OCI-LY7 (cell line): Measurements from ENCODE around the gene INSC.

Source experiments
- EZH2phosphoT487 ChIP-seq: fragments of 200-600 bp; sonication (generic); IDR thresholded peaks from 2 replicates; pipeline ENCODE4 v1.6.1; 2018; ENCODE audit warnings: low read depth, borderline replicate concordance, mild to moderate bottlenecking, mixed run types, antibody characterized with exemption, low read length, moderate library complexity, mixed read lengths
- TF ChIP-seq, protein P1 (sequence below): fragments of 200-600 bp; sonication (generic); conservative IDR thresholded peaks from 2 replicates; pipeline ENCODE4 v1.5.1; 2014; ENCODE audit warnings: mild to moderate bottlenecking, antibody characterized with exemption, low read length, moderate library complexity, mixed read lengths

DNA sequence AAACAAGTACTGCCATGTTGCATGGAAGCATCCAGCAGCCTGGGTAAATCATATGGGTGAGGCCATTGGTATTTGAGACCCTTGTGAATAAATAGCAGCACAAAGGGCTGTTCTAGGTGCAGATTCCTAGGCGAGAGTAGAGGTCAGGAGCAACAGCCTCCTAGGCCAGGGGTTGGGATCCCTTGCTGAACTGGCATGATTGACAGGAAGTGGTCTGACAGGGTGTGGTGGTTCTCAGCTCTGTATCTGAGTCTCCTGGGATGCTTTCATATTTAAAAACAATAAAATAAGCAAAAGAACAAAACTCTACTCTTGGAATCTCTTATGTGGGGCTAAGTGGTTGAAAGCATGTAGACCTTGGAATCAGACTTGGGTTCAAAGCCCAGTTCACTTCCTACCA is 35.8 kb downstream of the INSC start:
- TF ChIP-seq, protein P1, sequence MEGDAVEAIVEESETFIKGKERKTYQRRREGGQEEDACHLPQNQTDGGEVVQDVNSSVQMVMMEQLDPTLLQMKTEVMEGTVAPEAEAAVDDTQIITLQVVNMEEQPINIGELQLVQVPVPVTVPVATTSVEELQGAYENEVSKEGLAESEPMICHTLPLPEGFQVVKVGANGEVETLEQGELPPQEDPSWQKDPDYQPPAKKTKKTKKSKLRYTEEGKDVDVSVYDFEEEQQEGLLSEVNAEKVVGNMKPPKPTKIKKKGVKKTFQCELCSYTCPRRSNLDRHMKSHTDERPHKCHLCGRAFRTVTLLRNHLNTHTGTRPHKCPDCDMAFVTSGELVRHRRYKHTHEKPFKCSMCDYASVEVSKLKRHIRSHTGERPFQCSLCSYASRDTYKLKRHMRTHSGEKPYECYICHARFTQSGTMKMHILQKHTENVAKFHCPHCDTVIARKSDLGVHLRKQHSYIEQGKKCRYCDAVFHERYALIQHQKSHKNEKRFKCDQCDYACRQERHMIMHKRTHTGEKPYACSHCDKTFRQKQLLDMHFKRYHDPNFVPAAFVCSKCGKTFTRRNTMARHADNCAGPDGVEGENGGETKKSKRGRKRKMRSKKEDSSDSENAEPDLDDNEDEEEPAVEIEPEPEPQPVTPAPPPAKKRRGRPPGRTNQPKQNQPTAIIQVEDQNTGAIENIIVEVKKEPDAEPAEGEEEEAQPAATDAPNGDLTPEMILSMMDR = no peak
- no peak for TF ChIP-seq EZH2phosphoT487
